HEK293T (cell line): ENCODE measurements around the gene RNF149.

Experiments
- BHLHE40 ChIP-seq: fragments of 450-650 bp; IDR thresholded peaks from 2 replicates; pipeline ENCODE4 v1.6.1; 2016; ENCODE audit warnings: mild to moderate bottlenecking, moderate library complexity, borderline replicate concordance
- CTBP1 ChIP-seq: fragments of 450-650 bp; IDR thresholded peaks from 2 replicates; pipeline ENCODE4 v1.6.1; 2016; ENCODE audit warnings: borderline replicate concordance
- FOXA1 ChIP-seq: fragments of 450-650 bp; IDR thresholded peaks from 2 replicates; pipeline ENCODE4 v1.6.1; 2016; ENCODE audit warnings: mild to moderate bottlenecking
- FOXK2 ChIP-seq: fragments of 450-650 bp; IDR thresholded peaks from 2 replicates; pipeline ENCODE4 v1.6.1; 2016; ENCODE audit warnings: mild to moderate bottlenecking
- FOXM1 ChIP-seq: fragments of 450-650 bp; IDR thresholded peaks from 2 replicates; pipeline ENCODE4 v1.6.1; 2017; ENCODE audit warnings: mild to moderate bottlenecking, borderline replicate concordance
- L3MBTL2 ChIP-seq: fragments of 450-650 bp; conservative IDR thresholded peaks from 2 replicates; pipeline ENCODE4 v1.6.1; 2016; ENCODE audit warnings: mild to moderate bottlenecking
- PKNOX1 ChIP-seq: fragments of 450-650 bp; IDR thresholded peaks from 2 replicates; pipeline ENCODE4 v1.6.1; 2016
- SUZ12 ChIP-seq: fragments of 450-650 bp; IDR thresholded peaks from 2 replicates; pipeline ENCODE4 v1.6.1; 2016; ENCODE audit warnings: mild to moderate bottlenecking
- TARDBP ChIP-seq: fragments of 450-650 bp; IDR thresholded peaks from 2 replicates; pipeline ENCODE4 v1.6.1; 2016

- TF ChIP-seq FOXA1: no peak
- TF ChIP-seq FOXM1: no peak
- TF ChIP-seq BHLHE40: no peak
- no peak for TF ChIP-seq L3MBTL2
- no peak for TF ChIP-seq FOXK2
- no peak for TF ChIP-seq TARDBP
- no peak for TF ChIP-seq PKNOX1
- TF ChIP-seq CTBP1: no peak
- TF ChIP-seq SUZ12: no peak
These were observed 47.0 kb upstream of the RNF149 start for GRCh38 chr2:101355401-101356054.
